OCI-LY1 (cell line): ENCODE measurements around the gene ACSL1.

Experiments
- H2AFZ ChIP-seq: fragments of 200-600 bp; sonication (generic), shearing (Covaris generic); 2 replicates; pipeline ENCODE4 v1.6.0; 2014; ENCODE audit warnings: antibody characterized with exemption, mild to moderate bottlenecking, low read length
- H3F3A ChIP-seq: fragments of 200-600 bp; sonication (generic), shearing (Covaris generic); 2 replicates; pipeline ENCODE4 v1.6.0; 2014; ENCODE audit warnings: mild to moderate bottlenecking, antibody characterized with exemption, low read length, moderate library complexity; ENCODE audit not compliant: insufficient read depth
- H3K27ac ChIP-seq: fragments of 200-600 bp; sonication (generic); 2 replicates; pipeline ENCODE4 v1.5.1; 2014; ENCODE audit warnings: low read length, mixed run types, mild to moderate bottlenecking, low read depth; ENCODE audit not compliant: poor library complexity, severe bottlenecking
- H3K27me3 ChIP-seq: fragments of 200-600 bp; sonication (generic); 2 replicates; pipeline ENCODE4 v1.6.0; 2014; ENCODE audit warnings: antibody characterized with exemption, mild to moderate bottlenecking, low read length, moderate library complexity; ENCODE audit not compliant: insufficient read depth
- H3K36me3 ChIP-seq: fragments of 200-600 bp; sonication (generic); 2 replicates; pipeline ENCODE4 v1.6.1; 2014; ENCODE audit warnings: mild to moderate bottlenecking, antibody characterized with exemption, low read length, moderate library complexity, mixed read lengths; ENCODE audit not compliant: insufficient read depth
- H3K4me1 ChIP-seq: fragments of 200-600 bp; sonication (generic); 2 replicates; pipeline ENCODE4 v1.5.1; 2014; ENCODE audit warnings: mild to moderate bottlenecking, low read length, moderate library complexity; ENCODE audit not compliant: insufficient read depth, severe bottlenecking
- H3K4me2 ChIP-seq: fragments of 200-600 bp; sonication (generic), shearing (Covaris generic); 2 replicates; pipeline ENCODE4 v1.6.1; 2014; ENCODE audit warnings: low read length
- H3K4me3 ChIP-seq: fragments of 200-600 bp; sonication (generic); 2 replicates; pipeline ENCODE4 v1.5.1; 2014; ENCODE audit warnings: low read length, low read depth, mild to moderate bottlenecking, mixed read lengths; ENCODE audit not compliant: poor library complexity, severe bottlenecking
- H3K79me2 ChIP-seq: fragments of 200-600 bp; shearing (Covaris generic); 2 replicates; pipeline ENCODE4 v1.6.1; 2016; ENCODE audit warnings: mixed run types, low read length, mixed read lengths; ENCODE audit not compliant: insufficient read depth
- H3K9ac ChIP-seq: fragments of 200-600 bp; sonication (generic), shearing (Covaris generic); 2 replicates; pipeline ENCODE4 v1.6.1; 2014; ENCODE audit warnings: mild to moderate bottlenecking, low read length, mixed read lengths
- H3K9me2 ChIP-seq: fragments of 200-600 bp; sonication (generic), shearing (Covaris generic); 2 replicates; pipeline ENCODE4 v1.6.1; 2014; ENCODE audit warnings: low read depth, mild to moderate bottlenecking, low read length, mixed read lengths
- H3K9me3 ChIP-seq: fragments of 200-600 bp; shearing (Covaris generic); 2 replicates; pipeline ENCODE4 v1.6.1; 2014; ENCODE audit warnings: low read length, mixed read lengths
- H4K20me1 ChIP-seq: fragments of 200-600 bp; sonication (generic), shearing (Covaris generic); 2 replicates; pipeline ENCODE4 v1.6.0; 2016; ENCODE audit warnings: mild to moderate bottlenecking, low read length; ENCODE audit not compliant: insufficient read depth
- CTCF ChIP-seq: fragments of 200-600 bp; sonication (generic), shearing (Covaris generic); IDR thresholded peaks from 2 replicates; pipeline ENCODE4 v1.5.1; 2017; ENCODE audit warnings: mild to moderate bottlenecking, antibody characterized with exemption, low read length, moderate library complexity, mixed read lengths
- EZH2 ChIP-seq: fragments of 200-600 bp; sonication (generic), shearing (Covaris generic); IDR thresholded peaks from 2 replicates; pipeline ENCODE4 v1.8.0; 2017; ENCODE audit warnings: borderline replicate concordance, mixed run types, mild to moderate bottlenecking, antibody characterized with exemption, low read length, moderate library complexity, mixed read lengths

Gene ACSL1

DNA sequence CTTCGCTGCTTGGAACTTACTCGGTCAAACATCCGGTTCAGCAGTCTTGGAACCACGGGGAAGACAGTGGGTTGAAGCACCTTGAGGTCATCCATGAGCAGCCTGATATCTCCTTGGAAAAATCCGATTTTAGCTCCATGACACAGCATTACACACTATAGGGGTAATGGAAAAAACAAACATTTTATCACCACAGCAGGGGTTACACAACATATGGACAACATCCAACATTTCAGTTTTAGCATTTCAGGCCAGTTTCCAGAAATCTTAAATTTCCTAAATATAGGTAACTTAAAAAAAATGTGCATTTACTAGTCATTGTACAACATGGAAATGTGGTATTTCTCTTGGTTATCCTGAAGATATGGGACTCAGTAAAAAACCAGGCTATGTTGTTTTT lies 57.5 kb downstream of the ACSL1 start:
- no peaks in the 10 kb centered on the region for H4K20me1 ChIP-seq
- no peak overlapping the region for H2AFZ ChIP-seq
- TF ChIP-seq EZH2, result no peak
- H3K36me3 ChIP-seq, result no peaks in the 10 kb centered on the region
- no peaks in the 10 kb centered on the region for H3K9me3 ChIP-seq
- H3K79me2 ChIP-seq, result no peaks in the 10 kb centered on the region
- no peaks in the 10 kb centered on the region for H3K4me1 ChIP-seq
- no peaks in the 10 kb centered on the region for H3F3A ChIP-seq
- H3K27ac ChIP-seq, result no peak overlapping the region
- no peak overlapping the region for H3K4me2 ChIP-seq
- no peak overlapping the region for H3K4me3 ChIP-seq
- no peaks in the 10 kb centered on the region for H3K9me2 ChIP-seq
- H3K9ac ChIP-seq, result no peak overlapping the region
- no peaks in the 10 kb centered on the region for H3K27me3 ChIP-seq

DNA sequence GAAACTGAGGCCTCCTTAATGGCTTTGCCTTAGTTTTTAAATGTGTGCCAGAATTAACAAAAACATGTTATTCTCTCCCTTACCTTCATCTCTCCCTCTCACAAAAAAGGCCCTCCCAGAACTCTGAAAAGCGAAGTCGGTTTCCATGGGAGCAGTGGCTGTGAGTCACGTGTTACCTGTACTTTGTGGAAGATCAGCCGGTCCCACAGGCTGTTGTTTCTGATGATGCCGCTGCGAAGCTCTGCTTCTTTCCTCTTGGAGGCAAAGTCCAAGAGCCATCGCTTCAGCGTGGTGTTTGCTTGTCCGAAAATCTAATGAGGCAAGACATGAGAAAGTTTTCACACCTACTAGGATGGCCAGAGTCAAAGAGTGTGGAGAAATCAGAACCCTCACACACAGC lies 59.3 kb downstream of the ACSL1 start:
- Histone ChIP-seq H3K4me2 (no peak overlapping the region), H2AFZ (no peak overlapping the region), H3K9me2 (no peaks in the 10 kb centered on the region), H3K79me2 (no peaks in the 10 kb centered on the region), H3K27ac (no peak overlapping the region), H3F3A (no peaks in the 10 kb centered on the region), H4K20me1 (no peaks in the 10 kb centered on the region), H3K4me1 (no peaks in the 10 kb centered on the region), H3K36me3 (no peaks in the 10 kb centered on the region), H3K9ac (no peak overlapping the region), H3K9me3 (no peaks in the 10 kb centered on the region), H3K4me3 (no peak overlapping the region), H3K27me3 (no peaks in the 10 kb centered on the region)
- TF ChIP-seq EZH2 (no peak), CTCF (no peak)

GRCh38 chr4:184765473-184766340 lies 60.1 kb downstream of the ACSL1 start:
- no peak for TF ChIP-seq EZH2
- TF ChIP-seq CTCF, result no peak

GRCh38 chr4:184764601-184765000 lies 61.2 kb downstream of the ACSL1 start:
- Histone ChIP-seq H3K4me3 (no peak overlapping the region), H4K20me1 (no peaks in the 10 kb centered on the region), H3K9me2 (no peaks in the 10 kb centered on the region), H3K36me3 (no peaks in the 10 kb centered on the region), H3K4me1 (no peaks in the 10 kb centered on the region), H3K9ac (no peak overlapping the region), H3K9me3 (no peaks in the 10 kb centered on the region), H3K27ac (no peak overlapping the region), H3K27me3 (no peaks in the 10 kb centered on the region), H2AFZ (no peak overlapping the region), H3F3A (no peaks in the 10 kb centered on the region), H3K79me2 (no peaks in the 10 kb centered on the region), H3K4me2 (no peak overlapping the region)
- TF ChIP-seq EZH2 (no peak), CTCF (no peak)

More at GRCh38 chr4:184765473-184766340, 60.1 kb downstream of the ACSL1 start:
- no peak overlapping the region for H3K4me2 ChIP-seq
- H3F3A ChIP-seq, result no peaks in the 10 kb centered on the region
- no peaks in the 10 kb centered on the region for H3K36me3 ChIP-seq
- H4K20me1 ChIP-seq, result no peaks in the 10 kb centered on the region
- no peaks in the 10 kb centered on the region for H3K9me3 ChIP-seq
- H3K9ac ChIP-seq, result no peak overlapping the region
- H3K27me3 ChIP-seq, result no peaks in the 10 kb centered on the region
- H3K9me2 ChIP-seq, result no peaks in the 10 kb centered on the region
- H3K27ac ChIP-seq, result no peak overlapping the region
- no peaks in the 10 kb centered on the region for H3K79me2 ChIP-seq
- H3K4me1 ChIP-seq, result no peaks in the 10 kb centered on the region
- H2AFZ ChIP-seq, result no peak overlapping the region
- no peak overlapping the region for H3K4me3 ChIP-seq
